Uterus (tissue), 4 donors: ENCODE results near the gene RAPH1. TPM values are rescaled to one million over a fixed set of nuclear protein-coding genes. Genes with fewer than 3 reads are reported as not detected.

Experiments
- DNase-seq, 2 donors: peaks; one replicate each; pipeline ENCODE4 v3.0.0-alpha.2; 2019 to 2020
- H3K27ac ChIP-seq, 2 donors: fragments of 200-600 bp; sonication (generic); 1 replicate in 1 of 2; 2 replicates in 1 of 2; pipeline ENCODE4 v1.5.1; 2016 to 2018
- H3K27me3 ChIP-seq, 2 donors: fragments of 200-600 bp; sonication (generic); one replicate each; pipeline ENCODE4 v1.5.1; 2018 to 2019; ENCODE audit warnings: control low read depth in 1 of 2
- H3K36me3 ChIP-seq, 2 donors: fragments of 200-600 bp; sonication (generic); one replicate each; pipeline ENCODE4 v1.5.1; 2019; ENCODE audit warnings: control low read depth in 1 of 2
- H3K4me1 ChIP-seq, 2 donors: fragments of 200-600 bp; sonication (generic); one replicate each; pipeline ENCODE4 v1.5.1; 2018 to 2019; ENCODE audit warnings: control low read depth in 1 of 2
- H3K4me3 ChIP-seq, 2 donors: fragments of 200-600 bp; sonication (generic); 1 replicate in 1 of 2; 2 replicates in 1 of 2; pipeline ENCODE4 v1.5.1; 2018 to 2019; ENCODE audit warnings: mild to moderate bottlenecking in 1 of 2
- H3K9me3 ChIP-seq, 2 donors: fragments of 200-600 bp; sonication (generic); one replicate each; pipeline ENCODE4 v1.5.1; 2019; ENCODE audit warnings: control low read depth in 1 of 2
- POLR2A ChIP-seq, 2 donors: fragments of 450-650 bp; IDR thresholded peaks; one replicate each; pipeline ENCODE4 v1.6.1; 2016; ENCODE audit warnings: antibody characterized with exemption in 2 of 2, mild to moderate bottlenecking in 1 of 2, moderate library complexity in 1 of 2
- intact Hi-C: fragments of 100-400 bp; cut with DNase I; formaldehyde crosslinking; loops from one replicate; pipeline ENCODE4 v1.15.1; 2023; ENCODE audit warnings: low total_unique reads
- total RNA-seq, 4 donors: library from RNA; depleted of rRNA in 3 of 4; stranded (reverse); fragments of >200 nt in 3 of 4; gene quantifications; one replicate each; pipeline versions ENCODE4 v1.1.0 to v1.2.4, GENCODE V29; 2014 to 2023
- TF ChIP-seq, protein P1 (sequence below), 4 experiments: fragments of 200-600 bp in 2 of 4; fragments of 450-650 bp in 2 of 4; sonication (generic) in 2 of 4; IDR thresholded peaks; one replicate each; pipeline ENCODE4 v1.5.1; 2016 to 2019; ENCODE audit warnings: antibody characterized with exemption in 4 of 4, mild to moderate bottlenecking in 2 of 4, moderate library complexity in 1 of 4
- donor health status: DM: yes; HTN: yes; CAD: no.

The RAPH1 gene
- total RNA-seq, 4 donors from 2014 or later = 17.4 to 49.5 (median 23.5) TPM

DNA sequence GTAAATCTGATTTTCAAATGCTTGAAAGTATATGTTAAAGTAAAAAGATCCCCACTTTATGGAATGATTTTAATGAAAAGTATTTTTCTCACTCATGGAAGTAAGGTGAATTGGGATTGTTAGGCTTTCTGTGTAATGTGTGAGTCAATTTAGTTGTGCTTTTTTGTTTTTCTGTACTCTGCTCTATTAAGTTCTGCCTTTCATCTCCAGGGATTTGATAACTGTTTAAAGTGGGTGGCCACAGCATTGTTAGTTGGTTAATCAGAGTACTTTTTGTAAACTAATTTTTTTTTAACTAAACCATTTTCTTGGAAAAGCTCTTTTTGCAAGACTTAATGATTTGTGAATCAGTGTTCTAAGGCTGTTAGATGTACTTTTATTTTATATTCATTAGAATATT, 130.1 kb downstream of the RAPH1 start:
- TF ChIP-seq, protein P1, sequence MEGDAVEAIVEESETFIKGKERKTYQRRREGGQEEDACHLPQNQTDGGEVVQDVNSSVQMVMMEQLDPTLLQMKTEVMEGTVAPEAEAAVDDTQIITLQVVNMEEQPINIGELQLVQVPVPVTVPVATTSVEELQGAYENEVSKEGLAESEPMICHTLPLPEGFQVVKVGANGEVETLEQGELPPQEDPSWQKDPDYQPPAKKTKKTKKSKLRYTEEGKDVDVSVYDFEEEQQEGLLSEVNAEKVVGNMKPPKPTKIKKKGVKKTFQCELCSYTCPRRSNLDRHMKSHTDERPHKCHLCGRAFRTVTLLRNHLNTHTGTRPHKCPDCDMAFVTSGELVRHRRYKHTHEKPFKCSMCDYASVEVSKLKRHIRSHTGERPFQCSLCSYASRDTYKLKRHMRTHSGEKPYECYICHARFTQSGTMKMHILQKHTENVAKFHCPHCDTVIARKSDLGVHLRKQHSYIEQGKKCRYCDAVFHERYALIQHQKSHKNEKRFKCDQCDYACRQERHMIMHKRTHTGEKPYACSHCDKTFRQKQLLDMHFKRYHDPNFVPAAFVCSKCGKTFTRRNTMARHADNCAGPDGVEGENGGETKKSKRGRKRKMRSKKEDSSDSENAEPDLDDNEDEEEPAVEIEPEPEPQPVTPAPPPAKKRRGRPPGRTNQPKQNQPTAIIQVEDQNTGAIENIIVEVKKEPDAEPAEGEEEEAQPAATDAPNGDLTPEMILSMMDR (IDR thresholded peaks at IDR 0.05) = no peak
- TF ChIP-seq POLR2A (IDR thresholded peaks at IDR 0.05) = no peak
- Histone ChIP-seq H3K9me3 (no peaks in the 10 kb centered on the region), H3K36me3 (no peaks in the 10 kb centered on the region), H3K4me1 (no peaks in the 10 kb centered on the region), H3K27me3 (no peaks in the 10 kb centered on the region), H3K27ac (no peak overlapping the region), H3K4me3 (no peak overlapping the region)
- intact Hi-C loops = no loop called here
- DNase-seq = no peak

DNA sequence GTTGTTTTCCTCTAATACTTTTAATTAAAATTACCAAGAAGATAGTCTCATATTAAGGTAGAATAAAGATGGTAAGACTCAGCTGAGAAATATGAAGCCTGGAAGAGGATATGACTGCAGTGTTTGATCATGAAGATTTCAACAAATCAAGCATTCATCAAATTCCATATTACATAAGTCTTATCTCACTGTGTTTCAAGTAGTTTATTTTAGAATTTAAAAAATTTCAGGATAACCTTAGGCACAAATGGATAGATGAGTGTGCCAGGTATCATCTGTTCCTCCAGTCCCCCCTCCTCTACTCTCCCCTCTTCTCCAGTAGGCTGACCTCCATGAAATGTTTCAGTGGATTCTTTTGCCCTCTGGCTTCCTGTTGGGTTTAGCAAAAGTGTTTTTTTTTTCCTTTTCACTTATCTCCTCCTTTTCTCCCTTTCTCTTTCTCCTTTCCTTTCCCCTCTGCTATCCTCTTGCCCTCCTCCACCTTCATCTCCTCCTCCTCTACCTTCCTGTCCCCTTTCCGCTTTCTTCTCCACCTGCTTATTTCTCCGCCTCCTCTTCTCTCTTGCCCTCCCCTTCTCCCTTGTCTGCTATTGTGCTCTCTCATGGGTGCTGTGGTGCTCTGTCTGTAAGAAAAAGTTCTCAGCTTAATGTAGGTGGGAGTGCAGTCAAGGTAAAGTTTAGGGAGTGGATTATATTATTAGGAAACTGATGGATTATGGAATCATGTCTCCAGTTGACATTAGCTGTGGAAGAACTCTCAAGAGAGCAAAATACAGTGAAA, 134.1 kb downstream of the RAPH1 start:
- no peaks in the 10 kb centered on the region for H3K9me3 ChIP-seq
- H3K27ac ChIP-seq = no peak overlapping the region
- H3K4me3 ChIP-seq = no peak overlapping the region
- H3K27me3 ChIP-seq = no peaks in the 10 kb centered on the region
- DNase-seq = no peak
- no peaks in the 10 kb centered on the region for H3K36me3 ChIP-seq
- intact Hi-C loops = no loop called here
- no peaks in the 10 kb centered on the region for H3K4me1 ChIP-seq
- TF ChIP-seq, protein P1 (IDR thresholded peaks at IDR 0.05) = no peak

DNA sequence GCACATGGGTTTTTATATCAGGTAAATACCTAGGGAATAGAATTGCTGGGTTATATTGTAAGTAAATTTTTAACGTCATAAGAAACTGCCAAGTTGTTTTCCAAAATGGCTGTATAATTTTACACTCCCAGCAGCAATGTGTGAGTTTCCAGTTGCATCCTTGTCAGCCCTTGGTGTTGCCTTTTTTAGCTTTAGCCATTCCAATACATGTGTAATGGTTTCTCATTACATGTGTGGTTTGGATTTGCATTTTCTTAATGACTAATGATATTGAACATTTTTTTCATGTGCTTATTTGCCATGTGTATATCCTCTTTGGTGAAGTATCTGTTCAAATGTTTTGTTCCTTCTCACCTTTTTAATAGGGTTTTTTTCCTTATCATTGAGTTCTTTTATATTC, 136.1 kb downstream of the RAPH1 start:
- DNase-seq = no peak
- H3K27me3 ChIP-seq = no peaks in the 10 kb centered on the region
- no peak overlapping the region for H3K4me3 ChIP-seq
- no peaks in the 10 kb centered on the region for H3K9me3 ChIP-seq
- intact Hi-C loops = no loop called here
- TF ChIP-seq, protein P1 (IDR thresholded peaks at IDR 0.05) = no peak
- no peak for TF ChIP-seq POLR2A (IDR thresholded peaks at IDR 0.05)
- H3K27ac ChIP-seq = no peak overlapping the region
- no peaks in the 10 kb centered on the region for H3K4me1 ChIP-seq
- no peaks in the 10 kb centered on the region for H3K36me3 ChIP-seq

DNA sequence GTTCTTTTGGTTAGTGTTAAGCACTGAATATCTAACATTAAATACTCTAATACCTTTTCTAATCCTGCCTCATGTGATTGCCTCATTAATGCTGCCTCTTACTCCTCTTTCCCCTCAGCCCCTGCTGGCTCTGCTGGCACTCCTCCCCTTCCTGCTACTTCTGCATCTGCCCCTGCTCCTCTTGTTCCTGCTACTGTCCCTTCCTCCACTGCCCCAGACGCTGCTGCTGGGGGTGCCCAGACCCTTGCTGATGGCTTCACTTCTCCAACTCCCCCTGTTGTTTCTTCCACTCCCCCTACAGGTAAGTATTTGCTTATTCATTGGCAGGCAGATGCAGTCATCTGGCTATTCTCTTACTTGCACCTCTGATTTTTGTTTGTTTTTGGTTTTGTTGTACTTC, 138.4 kb downstream of the RAPH1 start:
- Histone ChIP-seq H3K36me3 (no peaks in the 10 kb centered on the region), H3K4me1 (no peaks in the 10 kb centered on the region), H3K27ac (no peak overlapping the region), H3K27me3 (no peaks in the 10 kb centered on the region), H3K9me3 (no peaks in the 10 kb centered on the region), H3K4me3 (no peak overlapping the region)
- TF ChIP-seq, protein P1 (IDR thresholded peaks at IDR 0.05) = peak in 1 of 4 experiments; percentile 21
- TF ChIP-seq POLR2A (IDR thresholded peaks at IDR 0.05) = no peak
- no peak for DNase-seq
- intact Hi-C loops = no loop called here

DNA sequence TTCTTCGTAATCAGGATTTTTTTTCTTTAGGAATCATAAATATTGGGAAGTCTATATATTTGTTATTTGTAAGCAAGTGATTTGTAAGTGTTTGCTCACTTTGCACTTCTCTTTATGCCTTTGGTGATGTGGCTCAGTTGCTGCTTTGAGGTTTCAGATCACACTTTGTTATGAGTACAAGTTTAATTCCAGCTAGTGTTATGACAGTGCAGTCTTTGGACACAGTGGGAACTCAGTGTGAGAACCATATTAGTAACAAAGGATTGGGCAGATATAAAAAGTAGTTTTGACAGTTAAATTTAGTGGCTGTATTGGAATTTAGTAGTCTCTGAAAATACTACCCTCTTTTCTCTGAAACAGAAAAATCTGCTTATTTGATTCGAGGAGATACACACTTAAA, 139.2 kb downstream of the RAPH1 start:
- Histone ChIP-seq H3K27ac (no peak overlapping the region), H3K36me3 (no peaks in the 10 kb centered on the region), H3K9me3 (no peaks in the 10 kb centered on the region), H3K4me3 (no peak overlapping the region), H3K27me3 (no peaks in the 10 kb centered on the region), H3K4me1 (no peaks in the 10 kb centered on the region)
- no peak for DNase-seq
- TF ChIP-seq POLR2A (IDR thresholded peaks at IDR 0.05) = no peak
- TF ChIP-seq, protein P1 (IDR thresholded peaks at IDR 0.05) = no peak
- intact Hi-C loops = no loop called here
